GM18867 (cell line): Measurements from ENCODE around the gene SPACA6.
"Not testable (repeated sequence)": the region's sequence is repeated elsewhere in the genome, so short reads cannot be mapped to it uniquely, and the experiment has no call there.

ENCODE experiments used
- ATAC-seq: cut with Tn5 transposase; IDR thresholded peaks from one replicate; pipeline ENCODE4 v1.9.1; 2021; ENCODE audit warnings: mild to moderate bottlenecking, moderate library complexity; ENCODE audit not compliant: unreplicated experiment

The SPACA6 gene

DNA sequence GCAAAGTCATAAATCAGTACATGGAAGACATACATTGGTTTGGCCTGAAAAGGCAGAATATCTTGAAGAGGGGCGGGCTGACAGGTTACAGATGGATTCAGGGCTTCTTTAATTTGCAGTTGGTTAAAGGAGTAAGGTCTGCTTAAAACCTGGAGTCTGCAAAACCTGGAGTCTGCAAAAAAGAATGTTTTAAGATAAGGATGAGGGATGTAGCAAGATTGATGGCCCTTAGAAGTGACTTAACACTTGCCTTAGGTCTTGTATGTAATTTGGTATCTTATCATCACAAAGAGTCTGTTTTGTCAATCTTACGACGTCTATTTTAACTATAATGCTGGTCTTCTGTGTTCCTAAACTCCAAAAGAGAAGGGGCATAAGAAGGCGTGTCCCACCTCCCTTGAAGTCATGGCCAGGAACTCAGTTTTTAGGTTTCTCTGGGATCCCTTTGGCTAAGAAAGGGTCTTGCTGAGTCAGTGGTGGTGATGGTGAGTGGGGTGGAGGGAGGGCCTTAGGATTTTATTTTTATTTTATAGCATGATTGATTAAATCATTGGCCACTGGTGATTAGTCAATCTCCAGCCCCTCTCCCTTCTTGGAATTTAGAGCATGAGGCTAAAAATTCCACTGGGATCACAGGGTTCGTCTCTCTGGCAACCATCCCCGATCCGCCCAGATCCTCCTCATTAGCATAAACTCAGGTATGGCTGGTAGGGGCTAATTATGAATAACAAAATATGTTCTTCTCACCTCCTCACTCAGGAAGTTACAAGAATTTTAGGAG is 40.8 kb downstream of the SPACA6 start:
- no peak for ATAC-seq

DNA sequence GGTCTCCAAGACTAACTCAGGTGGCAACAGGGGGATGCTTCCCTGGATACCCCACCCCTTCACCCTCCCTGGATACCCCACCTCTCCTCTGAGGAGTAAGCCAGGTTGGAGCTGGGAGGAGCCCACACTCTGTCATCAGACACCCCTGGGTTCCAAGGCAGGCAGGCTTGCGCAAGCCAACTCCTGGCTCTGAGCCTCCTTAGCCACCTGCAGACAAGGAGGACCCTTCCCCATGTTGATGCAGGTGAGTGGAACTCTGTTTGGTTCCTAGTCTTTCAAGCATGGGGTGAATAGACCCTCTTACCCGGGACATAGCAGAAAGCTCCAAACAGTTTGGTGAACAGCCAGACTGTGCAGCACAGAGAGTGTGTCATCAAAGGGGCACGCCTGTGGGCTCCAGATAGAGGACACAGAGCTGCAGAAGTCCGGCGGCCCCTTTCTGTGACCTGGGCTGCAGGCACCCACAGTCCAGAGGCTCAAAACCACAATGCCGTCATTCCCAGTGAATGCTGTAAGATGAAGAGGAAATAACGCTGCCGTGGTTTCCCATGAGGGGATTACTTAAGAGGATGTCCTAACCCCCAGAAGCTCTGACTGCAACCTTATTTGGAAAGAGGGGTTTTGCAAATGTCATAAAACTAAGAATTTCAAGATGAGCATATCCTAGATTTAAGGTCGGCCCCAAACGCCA is 42.8 kb downstream of the SPACA6 start:
- no peak for ATAC-seq

DNA sequence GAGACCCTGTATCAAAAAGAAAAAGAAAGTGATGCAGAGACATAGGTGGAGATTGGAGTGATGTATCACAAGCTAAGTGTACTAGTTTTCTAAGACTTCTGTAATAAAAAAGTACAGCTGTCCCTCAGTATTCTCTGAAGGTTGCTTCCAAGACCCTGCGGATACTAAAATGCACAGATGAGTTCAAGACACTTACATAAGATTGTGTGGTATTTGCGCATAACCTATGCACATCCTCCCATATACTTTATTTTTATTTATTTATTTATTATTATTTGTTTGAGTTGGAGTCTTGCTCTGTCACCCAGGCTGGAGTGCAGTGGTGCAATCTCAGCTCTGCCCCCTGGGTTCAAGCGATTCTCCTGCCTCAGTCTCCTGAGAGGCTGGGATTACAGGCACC is 44.3 kb downstream of the SPACA6 start:
- no peak for ATAC-seq

DNA sequence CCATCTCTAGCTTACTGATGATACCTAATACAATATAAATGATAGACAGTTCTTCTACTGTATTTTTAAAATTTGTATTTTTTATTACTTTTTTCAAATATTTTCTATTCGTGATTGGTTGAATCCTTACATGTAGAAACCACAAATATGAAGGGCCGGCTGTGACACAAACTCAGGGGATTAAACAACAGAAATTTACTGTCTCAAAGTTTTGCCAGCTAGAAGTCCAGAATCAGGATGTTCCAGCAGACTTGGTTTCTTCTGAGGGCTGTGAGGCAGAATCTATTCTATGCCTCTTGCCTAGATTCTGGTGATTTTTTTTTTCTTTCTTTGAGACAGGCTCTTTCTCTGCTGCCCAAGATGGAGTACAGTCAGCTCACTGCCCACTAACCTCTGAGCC is 44.8 kb downstream of the SPACA6 start:
- ATAC-seq, result no peak

DNA sequence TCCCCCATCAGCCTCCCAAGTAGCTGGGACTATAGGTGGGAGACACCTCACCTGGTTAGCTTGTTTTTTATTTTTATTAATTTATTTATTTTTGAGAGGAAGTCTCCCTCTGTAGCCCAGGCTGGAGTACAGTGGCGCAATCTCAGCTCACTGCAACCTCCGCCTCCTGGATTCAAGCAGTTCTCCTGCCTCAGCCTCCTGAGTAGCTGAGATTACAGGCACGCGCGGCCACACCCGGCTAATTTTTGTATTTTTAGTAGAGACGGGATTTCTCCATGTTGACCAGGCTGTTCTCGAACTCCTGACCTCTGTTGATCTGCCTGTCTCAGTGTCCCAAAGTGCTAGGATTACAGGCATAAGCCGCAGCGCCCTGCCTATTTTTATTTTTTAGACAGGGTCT is 45.4 kb downstream of the SPACA6 start:
- ATAC-seq, result not testable (repeated sequence)

DNA sequence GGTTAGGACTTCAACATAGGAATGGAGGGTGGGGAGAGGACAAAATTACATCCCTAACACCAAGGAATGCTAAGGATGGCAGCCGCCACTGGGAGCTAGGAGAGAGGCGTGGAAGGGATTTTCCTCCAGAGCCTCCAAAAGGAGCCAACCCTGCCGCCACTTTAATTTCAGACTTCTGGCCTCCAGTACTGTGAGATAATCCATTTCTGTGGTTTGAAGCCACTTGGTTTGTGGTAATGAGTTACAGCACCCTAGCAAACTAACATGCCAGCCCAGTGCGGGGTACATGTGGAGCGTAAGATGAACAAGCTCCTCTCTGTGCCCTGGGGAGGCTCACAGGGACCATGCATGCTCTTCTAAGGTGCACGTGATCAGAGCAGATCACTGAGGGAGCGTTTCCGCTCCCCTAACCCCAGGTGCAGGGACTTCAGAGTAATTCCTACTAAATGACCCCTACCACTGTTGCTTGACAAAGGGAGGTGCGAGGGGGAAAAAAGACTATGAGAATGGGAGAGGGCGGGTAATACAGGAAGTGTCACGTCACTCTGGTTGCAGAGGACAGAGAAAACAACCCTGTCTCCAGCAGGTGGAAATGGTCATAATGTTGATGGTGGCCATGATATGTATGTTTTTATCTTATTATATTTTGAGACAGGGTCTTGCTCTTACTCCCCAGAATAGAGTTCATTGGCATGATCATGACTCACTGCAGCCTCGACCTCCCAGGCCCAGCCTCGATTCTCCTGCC is 46.5 kb downstream of the SPACA6 start:
- no peak for ATAC-seq

DNA sequence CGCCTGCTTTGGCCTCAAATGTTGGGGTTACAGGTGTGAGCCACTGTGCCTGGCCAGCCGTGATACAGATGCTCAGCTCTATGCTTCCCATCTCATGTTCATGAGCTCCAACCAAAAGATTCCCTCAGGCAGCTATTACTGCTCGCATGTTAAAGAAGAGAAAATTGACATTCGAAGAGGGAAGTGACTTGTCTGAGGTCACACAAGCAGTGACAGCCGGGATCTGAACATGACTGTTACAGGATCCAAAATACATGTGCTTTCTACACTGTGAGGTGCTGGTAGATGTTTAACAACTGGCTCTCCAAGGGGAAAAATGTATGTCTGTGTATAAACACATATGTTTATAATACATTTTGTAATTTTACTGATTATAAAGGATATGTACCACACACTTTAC is 47.2 kb downstream of the SPACA6 start:
- no peak for ATAC-seq

DNA sequence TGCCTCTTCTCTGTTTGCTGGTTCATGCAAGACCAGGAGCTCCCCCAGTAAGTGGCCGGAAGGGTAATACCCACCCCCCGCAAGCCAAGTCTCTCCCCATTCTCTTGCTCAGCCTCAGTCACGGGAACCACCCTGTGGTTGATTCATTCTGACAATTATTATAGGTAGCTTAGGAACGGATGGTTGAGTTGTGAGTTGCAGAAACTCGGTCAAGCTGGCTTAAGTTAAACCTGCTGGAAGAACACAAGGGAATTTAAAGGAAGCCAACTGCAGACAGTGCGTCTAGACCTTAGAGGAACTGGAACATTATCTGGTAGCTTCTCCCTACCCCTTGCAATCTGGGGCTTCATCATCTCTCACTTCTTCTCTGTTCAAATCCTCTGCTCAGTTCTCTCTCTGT is 49.7 kb downstream of the SPACA6 start:
- no peak for ATAC-seq

DNA sequence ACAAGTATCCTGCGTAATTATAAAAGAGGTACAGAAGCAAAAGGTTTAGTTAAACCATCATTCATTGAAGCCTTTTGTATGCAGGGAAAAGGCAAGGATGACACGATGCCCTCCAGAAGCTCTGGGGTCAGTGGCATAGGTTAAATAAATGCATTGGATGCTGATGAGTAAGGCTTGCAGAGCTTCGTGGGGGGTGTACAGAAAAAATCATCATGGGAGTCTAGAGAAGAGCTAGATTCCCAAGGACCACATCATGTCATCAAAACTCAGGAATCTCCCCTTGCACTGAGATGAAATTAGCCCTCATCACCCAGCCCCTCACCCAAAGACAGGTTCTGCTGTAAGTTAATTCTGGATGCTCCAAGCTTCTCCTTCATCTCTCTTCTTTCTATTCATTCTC is 50.3 kb downstream of the SPACA6 start:
- ATAC-seq, result no peak

DNA sequence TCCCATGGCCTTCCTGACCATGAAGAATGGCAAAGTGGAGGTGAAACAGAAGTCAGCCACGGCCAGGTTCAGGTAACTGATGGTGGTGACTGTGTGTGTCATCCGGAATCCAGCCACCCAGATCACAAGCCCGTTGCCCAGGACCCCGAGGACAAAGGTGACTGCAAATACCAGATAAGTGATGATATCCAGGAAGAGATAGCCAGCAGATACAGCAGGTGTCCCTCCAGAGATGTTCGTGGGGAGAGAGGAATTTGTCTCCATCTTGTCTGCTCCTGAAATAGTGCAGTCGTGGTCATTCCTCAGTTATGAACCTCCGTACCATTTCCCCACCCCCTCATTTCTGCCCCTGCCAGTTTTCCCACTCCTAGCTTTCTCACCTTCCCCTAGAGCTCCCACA is 53.6 kb downstream of the SPACA6 start:
- no peak for ATAC-seq

DNA sequence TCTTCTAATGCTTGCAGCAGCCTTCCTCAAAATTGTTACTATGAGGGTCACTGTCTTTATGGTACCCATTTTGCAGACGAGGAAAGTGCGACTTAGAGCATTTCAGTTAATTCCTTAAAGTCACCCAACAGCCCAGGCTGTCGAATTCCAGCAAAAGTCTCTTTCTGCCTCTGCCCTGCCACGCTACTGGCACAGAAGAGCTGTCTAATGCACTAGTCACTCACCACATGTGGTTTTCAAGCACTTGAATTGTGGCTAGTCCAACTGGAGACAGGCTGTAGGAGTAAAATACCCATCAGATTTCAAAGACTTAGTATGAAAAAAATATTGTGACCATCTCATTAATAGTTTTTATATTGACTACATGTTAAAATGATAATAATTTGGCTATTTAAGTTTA is 56.8 kb downstream of the SPACA6 start:
- no peak for ATAC-seq

DNA sequence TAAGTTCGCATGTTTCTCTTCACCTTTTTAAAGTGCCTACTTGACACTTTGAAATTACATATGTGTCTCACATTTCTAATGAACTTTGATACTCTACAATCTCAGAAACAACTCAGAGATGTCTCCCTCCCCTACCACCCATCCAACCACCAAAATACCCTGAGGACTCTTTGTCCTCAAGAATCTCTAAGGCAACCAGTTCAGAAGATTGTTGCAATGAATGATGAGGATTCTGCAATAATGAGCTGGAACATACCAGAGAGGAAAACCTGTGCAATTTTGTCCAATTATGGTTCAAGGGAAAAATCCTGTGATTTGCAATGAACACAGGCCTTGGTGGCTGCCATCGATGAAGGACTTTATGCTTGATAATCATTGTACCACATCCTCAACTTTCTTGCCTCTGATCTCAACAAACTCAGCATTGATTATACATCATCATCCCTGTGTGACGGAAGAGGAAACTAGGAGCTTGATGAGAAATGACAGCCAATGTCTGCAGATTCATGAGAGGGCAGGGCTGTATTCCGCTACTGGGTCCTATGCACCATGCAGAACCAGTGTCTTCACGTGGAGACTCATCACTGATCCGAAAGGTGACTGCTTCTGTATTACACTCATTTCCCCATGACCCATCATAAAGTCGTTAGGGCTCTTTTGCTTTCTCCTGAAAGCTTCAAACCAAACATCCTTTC is 57.4 kb downstream of the SPACA6 start:
- no peak for ATAC-seq

DNA sequence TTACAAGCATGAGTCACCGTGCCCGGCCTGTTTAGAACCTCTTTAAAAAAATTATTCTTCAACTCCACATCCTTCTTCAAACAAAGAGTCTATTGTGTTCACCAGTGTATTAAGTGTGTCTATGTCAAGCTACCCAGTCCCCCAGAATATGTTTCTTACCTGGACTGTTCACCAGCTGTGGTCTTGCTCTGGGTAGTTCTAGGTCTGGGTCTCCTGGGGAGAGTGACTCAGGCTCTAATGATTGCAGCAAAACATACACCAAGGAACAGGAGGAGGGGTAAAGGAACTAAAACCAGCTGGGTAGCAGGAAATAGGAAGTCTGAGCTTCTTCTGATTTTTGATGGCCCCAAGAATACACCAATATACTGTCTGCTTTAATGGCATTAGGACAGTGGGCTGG is 58.5 kb downstream of the SPACA6 start, which contains the start of gene FPR1:
FPR1 (minus strand) TSS at position 224 of the 400 bp plus-strand sequence. CDS start 4,884 bp downstream, outside the sequence.
- ATAC-seq, result no peak

DNA sequence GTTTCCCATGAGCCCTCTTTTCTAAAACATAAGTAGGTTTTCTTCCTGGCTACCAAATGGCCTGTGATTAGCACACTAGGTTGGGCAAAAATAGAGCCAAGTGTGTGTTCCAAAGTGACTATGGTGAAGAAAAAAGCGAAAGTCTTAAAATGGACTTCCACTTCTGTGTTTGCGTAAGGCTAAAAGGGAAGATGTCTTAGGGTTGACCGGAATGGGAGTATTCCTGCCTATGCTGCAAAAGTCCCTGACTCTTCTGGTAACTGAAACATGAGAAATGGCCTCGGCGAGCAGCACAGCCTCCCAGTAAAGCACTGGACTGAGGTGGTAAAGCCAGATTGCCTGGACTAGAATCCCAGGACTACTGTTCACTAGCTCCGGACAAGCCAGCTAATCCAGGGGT is 61.0 kb downstream of the SPACA6 start:
- ATAC-seq, result no peak

DNA sequence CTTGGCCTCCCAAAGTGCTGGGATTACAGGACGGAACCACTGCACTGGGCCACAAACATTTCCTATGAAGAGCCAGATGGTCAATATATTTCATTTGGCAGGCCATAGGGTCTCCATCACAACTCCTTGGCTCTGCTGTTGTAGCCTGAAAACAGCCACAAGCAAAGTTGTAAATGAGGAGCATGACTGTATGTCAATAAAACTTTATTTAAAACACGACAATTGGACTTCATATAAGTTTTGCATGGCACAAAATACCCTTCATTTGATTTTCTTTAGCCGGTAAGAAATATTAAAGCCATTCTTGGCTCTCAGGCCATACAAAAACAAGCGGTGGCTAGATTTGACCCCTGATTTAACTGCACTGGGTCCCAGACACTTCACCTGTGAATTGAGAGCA is 61.6 kb downstream of the SPACA6 start:
- no peak for ATAC-seq
